Measurements from ENCODE around the gene GDI2. TPM values are rescaled to one million over a fixed set of nuclear protein-coding genes. Genes with fewer than 3 reads are reported as not detected.

GDI2 gene
- total and polyA plus RNA-seq, 2 of the 13 experiments (the other 11 are each of a cell fraction or from before 2014, with no cell fraction given), result 153 to 477 TPM

DNA sequence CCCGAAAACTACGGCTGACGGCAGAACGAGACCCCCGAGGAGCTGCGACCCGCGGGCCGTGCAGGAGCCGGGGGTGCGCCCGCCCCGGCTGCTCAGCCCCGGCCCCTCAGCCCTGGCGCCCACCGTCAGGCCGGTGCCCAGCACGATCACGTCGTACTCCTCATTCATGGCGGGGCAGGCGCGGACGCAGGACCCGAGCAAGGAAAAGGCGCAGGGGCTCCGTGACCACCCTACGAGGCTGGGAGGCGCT lies 218 bp downstream of the GDI2 start (continued):
- TF ChIP-seq, protein P1, sequence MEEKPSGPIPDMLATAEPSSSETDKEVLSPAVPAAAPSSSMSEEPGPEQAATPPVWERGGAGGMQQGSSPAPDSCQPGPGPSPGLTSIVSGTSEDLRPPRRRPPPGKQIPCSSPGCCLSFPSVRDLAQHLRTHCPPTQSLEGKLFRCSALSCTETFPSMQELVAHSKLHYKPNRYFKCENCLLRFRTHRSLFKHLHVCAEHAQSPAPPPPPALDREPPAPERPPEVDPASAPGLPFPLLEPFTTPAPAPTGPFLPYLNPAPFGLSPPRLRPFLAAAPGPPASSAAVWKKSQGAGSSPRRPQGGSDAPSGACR (CRISPR knock-in tag; IDR thresholded peaks at IDR 0.05), result no peak
- TF ChIP-seq, protein P2, sequence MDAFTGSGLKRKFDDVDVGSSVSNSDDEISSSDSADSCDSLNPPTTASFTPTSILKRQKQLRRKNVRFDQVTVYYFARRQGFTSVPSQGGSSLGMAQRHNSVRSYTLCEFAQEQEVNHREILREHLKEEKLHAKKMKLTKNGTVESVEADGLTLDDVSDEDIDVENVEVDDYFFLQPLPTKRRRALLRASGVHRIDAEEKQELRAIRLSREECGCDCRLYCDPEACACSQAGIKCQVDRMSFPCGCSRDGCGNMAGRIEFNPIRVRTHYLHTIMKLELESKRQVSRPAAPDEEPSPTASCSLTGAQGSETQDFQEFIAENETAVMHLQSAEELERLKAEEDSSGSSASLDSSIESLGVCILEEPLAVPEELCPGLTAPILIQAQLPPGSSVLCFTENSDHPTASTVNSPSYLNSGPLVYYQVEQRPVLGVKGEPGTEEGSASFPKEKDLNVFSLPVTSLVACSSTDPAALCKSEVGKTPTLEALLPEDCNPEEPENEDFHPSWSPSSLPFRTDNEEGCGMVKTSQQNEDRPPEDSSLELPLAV (CRISPR knock-in tag; conservative IDR thresholded peaks at IDR 0.05; ENCODE audit: low read depth), result no peak
- TF ChIP-seq ZNF598 (CRISPR knock-in tag; IDR thresholded peaks at IDR 0.05; ENCODE audit: borderline replicate concordance) (peak; percentile 59; the same call in 1 of the 2 replicates), ZFX (CRISPR knock-in tag; IDR thresholded peaks at IDR 0.05; ENCODE audit: low read depth) (peak; percentile 78), ZNF12 (CRISPR knock-in tag; IDR thresholded peaks at IDR 0.05) (0 out of 2 replicates have a peak, but pooled peaks have one; percentile 5), PCBP1 (IDR thresholded peaks at IDR 0.05; ENCODE audit: borderline replicate concordance, low read depth, low read length) (no peak), MAF1 (CRISPR knock-in tag; IDR thresholded peaks at IDR 0.05; ENCODE audit: borderline replicate concordance) (peak; percentile 24; the same call in 1 of the 2 replicates), ZNF607 (CRISPR knock-in tag; IDR thresholded peaks at IDR 0.05; ENCODE audit: borderline replicate concordance) (no peak), IKZF4 (CRISPR knock-in tag; IDR thresholded peaks at IDR 0.05; ENCODE audit: borderline replicate concordance, low read depth, not compliant biosample characterization) (no peak), SMYD3 (CRISPR knock-in tag; IDR thresholded peaks at IDR 0.05) (no peak), FOXM1 (CRISPR knock-in tag; IDR thresholded peaks at IDR 0.05) (no peak), ZBTB7A (CRISPR knock-in tag; IDR thresholded peaks at IDR 0.05) (peak; percentile 57; the same call in 1 of the 2 replicates)
- TF ChIP-seq, protein P3, sequence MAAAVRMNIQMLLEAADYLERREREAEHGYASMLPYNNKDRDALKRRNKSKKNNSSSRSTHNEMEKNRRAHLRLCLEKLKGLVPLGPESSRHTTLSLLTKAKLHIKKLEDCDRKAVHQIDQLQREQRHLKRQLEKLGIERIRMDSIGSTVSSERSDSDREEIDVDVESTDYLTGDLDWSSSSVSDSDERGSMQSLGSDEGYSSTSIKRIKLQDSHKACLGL (CRISPR knock-in tag; IDR thresholded peaks at IDR 0.05), result peak; percentile 17
- TF ChIP-seq, protein P4, sequence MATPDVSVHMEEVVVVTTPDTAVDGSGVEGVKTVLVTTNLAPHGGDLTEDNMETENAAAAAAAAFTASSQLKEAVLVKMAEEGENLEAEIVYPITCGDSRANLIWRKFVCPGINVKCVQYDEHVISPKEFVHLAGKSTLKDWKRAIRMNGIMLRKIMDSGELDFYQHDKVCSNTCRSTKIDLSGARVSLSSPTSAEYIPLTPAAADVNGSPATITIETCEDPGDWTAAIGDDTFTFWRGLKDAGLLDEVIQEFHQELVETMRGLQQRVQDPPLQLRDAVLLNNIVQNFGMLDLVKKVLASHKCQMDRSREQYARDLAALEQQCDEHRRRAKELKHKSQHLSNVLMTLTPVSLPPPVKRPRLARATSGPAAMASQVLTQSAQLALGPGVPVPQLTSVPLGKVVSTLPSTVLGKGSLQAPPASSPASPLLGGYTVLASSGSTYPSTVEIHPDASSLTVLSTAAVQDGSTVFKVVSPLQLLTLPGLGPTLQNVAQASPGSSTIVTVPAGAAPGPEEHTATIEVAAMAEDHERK (CRISPR knock-in tag; IDR thresholded peaks at IDR 0.05; ENCODE audit: low read depth), result no peak
- TF ChIP-seq, protein P5, sequence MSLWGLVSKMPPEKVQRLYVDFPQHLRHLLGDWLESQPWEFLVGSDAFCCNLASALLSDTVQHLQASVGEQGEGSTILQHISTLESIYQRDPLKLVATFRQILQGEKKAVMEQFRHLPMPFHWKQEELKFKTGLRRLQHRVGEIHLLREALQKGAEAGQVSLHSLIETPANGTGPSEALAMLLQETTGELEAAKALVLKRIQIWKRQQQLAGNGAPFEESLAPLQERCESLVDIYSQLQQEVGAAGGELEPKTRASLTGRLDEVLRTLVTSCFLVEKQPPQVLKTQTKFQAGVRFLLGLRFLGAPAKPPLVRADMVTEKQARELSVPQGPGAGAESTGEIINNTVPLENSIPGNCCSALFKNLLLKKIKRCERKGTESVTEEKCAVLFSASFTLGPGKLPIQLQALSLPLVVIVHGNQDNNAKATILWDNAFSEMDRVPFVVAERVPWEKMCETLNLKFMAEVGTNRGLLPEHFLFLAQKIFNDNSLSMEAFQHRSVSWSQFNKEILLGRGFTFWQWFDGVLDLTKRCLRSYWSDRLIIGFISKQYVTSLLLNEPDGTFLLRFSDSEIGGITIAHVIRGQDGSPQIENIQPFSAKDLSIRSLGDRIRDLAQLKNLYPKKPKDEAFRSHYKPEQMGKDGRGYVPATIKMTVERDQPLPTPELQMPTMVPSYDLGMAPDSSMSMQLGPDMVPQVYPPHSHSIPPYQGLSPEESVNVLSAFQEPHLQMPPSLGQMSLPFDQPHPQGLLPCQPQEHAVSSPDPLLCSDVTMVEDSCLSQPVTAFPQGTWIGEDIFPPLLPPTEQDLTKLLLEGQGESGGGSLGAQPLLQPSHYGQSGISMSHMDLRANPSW (CRISPR knock-in tag; IDR thresholded peaks at IDR 0.05; ENCODE audit: borderline replicate concordance), result no peak
- TF ChIP-seq, protein P6, sequence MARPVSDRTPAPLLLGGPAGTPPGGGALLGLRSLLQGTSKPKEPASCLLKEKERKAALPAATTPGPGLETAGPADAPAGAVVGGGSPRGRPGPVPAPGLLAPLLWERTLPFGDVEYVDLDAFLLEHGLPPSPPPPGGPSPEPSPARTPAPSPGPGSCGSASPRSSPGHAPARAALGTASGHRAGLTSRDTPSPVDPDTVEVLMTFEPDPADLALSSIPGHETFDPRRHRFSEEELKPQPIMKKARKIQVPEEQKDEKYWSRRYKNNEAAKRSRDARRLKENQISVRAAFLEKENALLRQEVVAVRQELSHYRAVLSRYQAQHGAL (CRISPR knock-in tag; IDR thresholded peaks at IDR 0.05; ENCODE audit: not compliant biosample characterization), result peak; percentile 24
- TF ChIP-seq, protein P7, sequence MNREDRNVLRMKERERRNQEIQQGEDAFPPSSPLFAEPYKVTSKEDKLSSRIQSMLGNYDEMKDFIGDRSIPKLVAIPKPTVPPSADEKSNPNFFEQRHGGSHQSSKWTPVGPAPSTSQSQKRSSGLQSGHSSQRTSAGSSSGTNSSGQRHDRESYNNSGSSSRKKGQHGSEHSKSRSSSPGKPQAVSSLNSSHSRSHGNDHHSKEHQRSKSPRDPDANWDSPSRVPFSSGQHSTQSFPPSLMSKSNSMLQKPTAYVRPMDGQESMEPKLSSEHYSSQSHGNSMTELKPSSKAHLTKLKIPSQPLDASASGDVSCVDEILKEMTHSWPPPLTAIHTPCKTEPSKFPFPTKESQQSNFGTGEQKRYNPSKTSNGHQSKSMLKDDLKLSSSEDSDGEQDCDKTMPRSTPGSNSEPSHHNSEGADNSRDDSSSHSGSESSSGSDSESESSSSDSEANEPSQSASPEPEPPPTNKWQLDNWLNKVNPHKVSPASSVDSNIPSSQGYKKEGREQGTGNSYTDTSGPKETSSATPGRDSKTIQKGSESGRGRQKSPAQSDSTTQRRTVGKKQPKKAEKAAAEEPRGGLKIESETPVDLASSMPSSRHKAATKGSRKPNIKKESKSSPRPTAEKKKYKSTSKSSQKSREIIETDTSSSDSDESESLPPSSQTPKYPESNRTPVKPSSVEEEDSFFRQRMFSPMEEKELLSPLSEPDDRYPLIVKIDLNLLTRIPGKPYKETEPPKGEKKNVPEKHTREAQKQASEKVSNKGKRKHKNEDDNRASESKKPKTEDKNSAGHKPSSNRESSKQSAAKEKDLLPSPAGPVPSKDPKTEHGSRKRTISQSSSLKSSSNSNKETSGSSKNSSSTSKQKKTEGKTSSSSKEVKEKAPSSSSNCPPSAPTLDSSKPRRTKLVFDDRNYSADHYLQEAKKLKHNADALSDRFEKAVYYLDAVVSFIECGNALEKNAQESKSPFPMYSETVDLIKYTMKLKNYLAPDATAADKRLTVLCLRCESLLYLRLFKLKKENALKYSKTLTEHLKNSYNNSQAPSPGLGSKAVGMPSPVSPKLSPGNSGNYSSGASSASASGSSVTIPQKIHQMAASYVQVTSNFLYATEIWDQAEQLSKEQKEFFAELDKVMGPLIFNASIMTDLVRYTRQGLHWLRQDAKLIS (CRISPR knock-in tag; IDR thresholded peaks at IDR 0.05), result no peak
